ENCODE results near the gene SMG6. TPM values are rescaled to one million over a fixed set of nuclear protein-coding genes. Genes with fewer than 3 reads are reported as not detected.
A peak's percentile ranks its signal among the peaks of the same experiment; 100 is the strongest.
"Not testable (repeated sequence)": the region's sequence is repeated elsewhere in the genome, so short reads cannot be mapped to it uniquely, and the experiment has no call there.

Gene SMG6
- total and polyA plus RNA-seq, 7 donors, result 11.1 to 38.8 (median 22.9) TPM

DNA sequence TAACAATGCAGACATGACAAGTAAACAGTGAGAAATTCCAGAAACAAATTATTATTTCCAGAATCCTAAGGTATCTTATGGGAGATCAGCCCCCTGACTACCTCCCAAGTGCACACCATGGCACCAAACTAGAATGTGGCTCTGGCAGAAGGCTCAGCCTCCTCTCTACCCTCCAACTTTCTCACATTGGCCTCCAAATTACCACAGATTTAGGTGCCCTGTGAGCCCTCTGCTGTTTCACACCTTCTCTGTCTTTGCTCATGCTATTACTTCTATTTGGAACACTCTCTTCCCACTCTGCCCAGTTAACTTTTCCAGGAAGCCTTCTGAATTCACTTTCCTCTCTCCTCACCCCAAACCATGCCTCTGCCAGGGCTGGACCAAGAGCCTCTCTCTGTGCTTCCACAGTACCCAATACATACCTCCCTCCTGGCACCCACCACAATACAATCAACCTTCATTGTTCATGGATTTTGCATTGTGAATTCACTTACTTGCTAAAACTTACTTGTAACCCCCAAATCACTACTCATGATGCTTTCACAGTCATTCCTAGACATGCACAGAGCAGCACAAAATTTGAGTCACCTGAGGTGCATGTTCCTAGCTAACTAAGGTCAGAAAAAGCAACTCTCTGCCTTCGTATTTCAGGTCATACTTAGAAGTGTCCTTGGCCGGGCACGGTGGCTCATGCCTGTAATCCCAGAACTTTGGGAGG is 31.4 kb downstream of the SMG6 start:
- Histone ChIP-seq H3K27me3 (no peaks in the 10 kb centered on the region), H3K9me3 (no peaks in the 10 kb centered on the region), H3K36me3 (peaks cover 0 to 25% (median 2%) of the 10 kb centered on the region in 4 donors), H3K4me3 (no peak overlapping the region), H3K4me1 (peaks cover 0 to 6% (median 4%) of the 10 kb centered on the region in 4 donors), H3K27ac (no peak overlapping the region)
- 95% methylated on average over 3 of the region's 3 CpGs for WGBS, 2 donors
- DNase-seq, result no peak
- intact Hi-C loops (cut with DNase I), result no loop called here
- no peak for TF ChIP-seq POLR2AphosphoS5 (IDR thresholded peaks at IDR 0.05)
- TF ChIP-seq POLR2A (IDR thresholded peaks at IDR 0.05), result no peak
- TF ChIP-seq, protein P1, sequence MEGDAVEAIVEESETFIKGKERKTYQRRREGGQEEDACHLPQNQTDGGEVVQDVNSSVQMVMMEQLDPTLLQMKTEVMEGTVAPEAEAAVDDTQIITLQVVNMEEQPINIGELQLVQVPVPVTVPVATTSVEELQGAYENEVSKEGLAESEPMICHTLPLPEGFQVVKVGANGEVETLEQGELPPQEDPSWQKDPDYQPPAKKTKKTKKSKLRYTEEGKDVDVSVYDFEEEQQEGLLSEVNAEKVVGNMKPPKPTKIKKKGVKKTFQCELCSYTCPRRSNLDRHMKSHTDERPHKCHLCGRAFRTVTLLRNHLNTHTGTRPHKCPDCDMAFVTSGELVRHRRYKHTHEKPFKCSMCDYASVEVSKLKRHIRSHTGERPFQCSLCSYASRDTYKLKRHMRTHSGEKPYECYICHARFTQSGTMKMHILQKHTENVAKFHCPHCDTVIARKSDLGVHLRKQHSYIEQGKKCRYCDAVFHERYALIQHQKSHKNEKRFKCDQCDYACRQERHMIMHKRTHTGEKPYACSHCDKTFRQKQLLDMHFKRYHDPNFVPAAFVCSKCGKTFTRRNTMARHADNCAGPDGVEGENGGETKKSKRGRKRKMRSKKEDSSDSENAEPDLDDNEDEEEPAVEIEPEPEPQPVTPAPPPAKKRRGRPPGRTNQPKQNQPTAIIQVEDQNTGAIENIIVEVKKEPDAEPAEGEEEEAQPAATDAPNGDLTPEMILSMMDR (IDR thresholded peaks at IDR 0.05), result no peak
- no peak for TF ChIP-seq EP300 (IDR thresholded peaks at IDR 0.05)

DNA sequence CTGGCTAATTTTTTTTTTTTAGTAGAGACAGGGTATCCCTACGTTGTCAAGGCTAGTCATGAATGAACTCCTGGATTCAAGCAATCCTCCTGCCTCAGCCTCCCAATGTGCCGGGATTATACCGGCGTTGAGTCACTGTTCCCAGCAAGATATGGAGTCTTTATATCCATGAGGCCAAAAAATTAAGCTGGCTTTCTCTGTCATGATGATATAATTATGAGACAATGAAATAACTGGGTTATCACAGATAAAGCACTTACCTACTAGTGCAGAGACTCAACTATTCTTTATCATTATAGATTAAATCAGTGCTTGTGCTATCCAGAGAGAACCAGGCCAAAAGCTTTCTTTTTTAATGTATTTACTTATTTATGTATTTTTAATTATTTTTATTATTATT is 36.2 kb downstream of the SMG6 start:
- Histone ChIP-seq H3K4me3 (no peak overlapping the region), H3K27me3 (no peaks in the 10 kb centered on the region), H3K36me3 (peaks cover 0 to 4% (median 0%) of the 10 kb centered on the region in 4 donors), H3K9me3 (no peaks in the 10 kb centered on the region), H3K27ac (peak overlapping the region in 2 of 4 donors; percentile 78 to 82), H3K4me1 (peaks cover 0 to 48% (median 45%) of the 10 kb centered on the region in 4 donors)
- intact Hi-C loops (cut with DNase I), result no loop called here
- 95% methylated on average over 4 of the region's 4 CpGs for WGBS, 2 donors
- TF ChIP-seq, protein P1 (IDR thresholded peaks at IDR 0.05), result no peak
- no peak for TF ChIP-seq POLR2A (IDR thresholded peaks at IDR 0.05)
- DNase-seq, result no peak

DNA sequence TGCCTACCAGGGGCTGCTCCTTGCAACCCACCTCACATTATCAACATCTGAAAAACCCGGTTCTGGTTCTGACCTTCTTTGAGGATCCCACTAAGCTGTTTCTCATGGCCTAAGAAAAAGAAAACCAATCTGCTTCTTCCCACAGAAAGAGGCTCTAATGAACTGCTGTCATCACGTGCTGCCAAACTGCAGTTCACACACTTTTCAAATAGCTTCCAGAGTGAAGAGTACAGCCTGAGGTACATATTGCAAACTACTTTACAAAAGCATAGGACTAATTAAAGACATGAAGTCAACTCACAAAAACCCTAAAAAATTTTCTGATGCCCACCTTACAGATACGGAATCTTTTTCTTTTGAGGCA is 36.7 kb downstream of the SMG6 start:
- 64 to 65% methylated on average over 3 of the region's 3 CpGs for WGBS, 2 donors
- intact Hi-C loops (cut with DNase I), result no loop called here
- Histone ChIP-seq H3K27ac (peak overlapping the region; percentile 10 to 82 (median 72)), H3K4me1 (peaks cover 0 to 53% (median 50%) of the 10 kb centered on the region in 4 donors), H3K9me3 (no peaks in the 10 kb centered on the region), H3K27me3 (no peaks in the 10 kb centered on the region), H3K36me3 (peaks cover 0 to 4% (median 0%) of the 10 kb centered on the region in 4 donors), H3K4me3 (no peak overlapping the region)
- DNase-seq, result no peak
- no peak for TF ChIP-seq EP300 (IDR thresholded peaks at IDR 0.05)
- TF ChIP-seq POLR2A (IDR thresholded peaks at IDR 0.05), result no peak
- TF ChIP-seq, protein P1 (IDR thresholded peaks at IDR 0.05), result no peak
- no peak for TF ChIP-seq POLR2AphosphoS5 (IDR thresholded peaks at IDR 0.05)

DNA sequence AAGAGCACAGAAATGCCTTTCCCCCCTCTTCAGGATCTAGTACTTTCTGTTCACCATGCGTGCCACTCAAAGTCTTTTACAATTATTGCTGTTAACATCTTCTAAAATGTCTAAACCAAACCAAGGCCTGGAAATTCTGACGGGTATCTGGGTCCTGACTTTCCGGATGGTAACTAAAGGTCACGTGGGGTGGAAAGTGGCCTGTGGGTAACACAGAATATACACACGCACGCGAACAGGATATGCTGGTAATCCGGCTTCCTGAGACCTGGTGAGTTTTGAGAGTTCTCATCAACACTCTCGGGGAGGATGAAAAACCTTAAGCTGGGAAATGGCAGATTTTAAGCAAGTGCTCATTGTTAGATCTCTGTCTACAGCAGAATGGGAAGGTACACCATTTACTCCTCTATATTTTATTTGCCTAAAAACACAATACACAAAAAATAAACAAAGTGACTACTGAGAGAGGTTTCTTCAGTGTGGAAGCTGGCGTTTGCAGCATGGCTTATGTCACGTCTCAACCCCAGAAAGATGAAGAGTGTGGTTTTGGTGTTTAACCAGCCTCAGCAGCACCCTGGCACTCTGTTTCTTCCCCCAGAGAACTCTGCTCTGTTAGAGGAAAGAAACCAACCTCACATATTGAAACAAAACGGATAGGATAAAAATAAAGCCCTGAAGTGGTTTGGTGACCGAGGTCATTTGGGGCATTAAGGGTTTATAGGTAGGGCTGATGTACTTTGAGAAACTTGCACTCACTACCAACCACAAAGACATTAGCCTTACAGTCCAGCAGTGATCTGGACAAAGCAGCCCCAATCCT is 37.3 kb downstream of the SMG6 start:
- H3K4me1 ChIP-seq, result peaks cover 0 to 58% (median 55%) of the 10 kb centered on the region in 4 donors
- H3K27ac ChIP-seq, result peak overlapping the region; percentile 10 to 82 (median 72)
- TF ChIP-seq EP300 (IDR thresholded peaks at IDR 0.05) (no peak), POLR2A (IDR thresholded peaks at IDR 0.05) (no peak), POLR2AphosphoS5 (IDR thresholded peaks at IDR 0.05) (no peak)
- TF ChIP-seq, protein P1 (IDR thresholded peaks at IDR 0.05), result no peak

DNA sequence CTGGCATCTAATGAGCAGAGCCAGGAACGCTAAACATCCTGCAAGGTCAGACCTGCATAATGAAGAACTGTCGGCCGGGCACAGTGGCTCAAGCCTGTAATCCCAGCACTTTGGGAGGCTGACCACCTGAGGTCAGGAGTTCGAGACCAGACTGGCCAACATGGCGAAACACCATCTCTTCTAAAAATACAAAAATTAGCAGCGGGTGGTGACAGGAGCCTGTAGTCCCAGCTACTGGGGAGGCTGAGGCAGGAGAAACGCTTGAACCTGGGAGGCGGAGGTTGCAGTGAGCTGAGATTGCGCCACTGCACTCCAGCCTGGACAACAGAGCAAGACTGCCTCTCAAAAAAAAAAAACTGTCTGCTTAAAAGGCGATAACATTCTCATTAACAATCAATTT is 38.4 kb downstream of the SMG6 start:
- DNase-seq; H3K4me3 ChIP-seq; H3K27me3 ChIP-seq; intact Hi-C loops (cut with DNase I); H3K36me3 ChIP-seq; H3K9me3 ChIP-seq: not testable (repeated sequence)
- Histone ChIP-seq H3K27ac (peak overlapping the region; percentile 67 to 82 (median 72)), H3K4me1 (peaks cover 0 to 69% (median 61%) of the 10 kb centered on the region in 4 donors)
- 94 to 95% methylated on average over 10 of the region's 10 CpGs for WGBS, 2 donors

More for the DNA sequence above, 37.3 kb downstream of the SMG6 start:
- no peaks in the 10 kb centered on the region for H3K9me3 ChIP-seq
- peaks cover 0 to 4% (median 0%) of the 10 kb centered on the region in 4 donors for H3K36me3 ChIP-seq
- WGBS, 2 donors, result 55 to 79% methylated on average over 13 of the region's 13 CpGs
- H3K4me3 ChIP-seq, result no peak overlapping the region
- no peak for DNase-seq
- intact Hi-C loops (cut with DNase I), result no loop called here
- H3K27me3 ChIP-seq, result no peaks in the 10 kb centered on the region

Measured in sigmoid colon (tissue), 7 donors.